Hematopoietic multipotent progenitor cell treated with erythropoietin and hydrocortisone succinate and interleukin-3 and kit ligand, for 17 days (in vitro differentiated cells): ENCODE results near the gene ADI1.

Experiments used
- DNase-seq: peaks from one replicate; pipeline ENCODE4 v3.0.0-alpha.2; 2015; ENCODE audit warnings: low spot score

ADI1 gene

DNA sequence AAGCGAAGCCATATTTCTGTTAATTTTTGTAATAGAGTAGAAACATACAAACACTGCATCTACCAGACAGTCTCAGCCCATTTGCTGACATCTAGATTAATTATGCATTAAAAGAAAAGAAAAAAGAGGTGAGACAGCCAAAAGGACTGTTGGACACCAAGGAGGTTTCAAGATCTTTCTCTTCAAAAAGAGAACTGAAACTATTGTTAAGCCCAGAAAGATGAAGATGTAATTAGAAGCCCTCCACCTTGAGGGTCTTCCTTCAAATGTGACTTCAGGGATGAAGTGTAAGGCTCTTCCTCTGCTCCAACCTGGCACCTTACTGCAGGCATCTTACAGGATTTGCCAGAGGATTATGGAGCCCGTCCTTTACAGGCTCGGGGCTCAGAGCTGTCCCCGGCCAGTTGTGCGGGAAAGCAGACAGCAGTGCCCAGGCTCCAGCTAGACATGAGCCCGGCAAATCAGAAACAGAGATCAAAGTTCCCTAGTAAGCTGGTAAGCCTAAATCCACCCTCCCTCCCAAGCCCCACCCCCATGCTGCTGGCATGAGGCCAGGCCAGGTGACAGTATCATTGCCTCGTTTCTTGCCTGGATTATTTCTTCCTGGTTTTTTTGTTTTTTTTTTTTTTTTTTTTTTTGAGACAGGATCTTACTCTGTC, 38.9 kb downstream of the ADI1 start:
- DNase-seq: no peak

DNA sequence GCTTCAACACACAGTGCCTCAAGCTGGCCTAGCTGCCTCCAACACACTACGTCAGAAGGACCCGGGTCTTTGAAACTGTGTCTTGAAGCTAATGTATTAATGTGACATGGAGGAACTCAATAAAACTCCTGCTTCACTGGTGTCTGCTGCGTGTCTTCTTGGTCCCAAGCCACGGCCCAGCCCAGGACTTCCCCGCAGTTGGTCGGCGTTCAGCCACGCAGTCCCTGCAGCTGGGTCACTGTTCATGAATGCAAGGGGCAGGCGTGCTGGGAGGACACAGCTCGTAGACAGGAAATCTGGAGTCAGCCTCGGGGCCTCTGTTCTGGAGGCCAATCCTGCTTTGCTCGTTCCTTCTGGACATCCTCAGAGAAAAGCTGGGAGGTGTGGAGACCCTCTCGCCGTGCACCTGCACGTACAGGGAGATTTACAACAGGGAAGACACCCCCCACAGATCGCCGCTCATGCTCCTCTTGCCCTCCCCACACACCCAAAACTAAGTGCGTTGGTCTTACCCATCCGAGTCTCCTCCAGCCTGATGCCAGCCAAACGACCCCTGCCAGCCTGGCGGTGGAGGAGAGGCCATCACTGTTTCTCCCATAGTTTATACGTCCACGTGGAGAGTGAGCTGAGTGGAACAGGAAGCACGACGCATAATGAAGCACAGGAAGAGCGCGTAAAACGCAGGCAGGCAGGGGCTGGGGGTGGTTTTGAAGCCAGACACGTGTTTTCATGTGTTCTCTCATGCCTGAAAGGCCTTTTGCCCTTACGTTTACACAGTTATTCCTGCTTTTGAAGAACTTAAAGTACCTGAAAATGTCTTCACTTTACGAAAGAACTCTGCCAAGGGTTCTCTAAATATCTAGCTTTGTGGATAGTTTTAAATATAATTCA, 39.7 kb downstream of the ADI1 start:
- DNase-seq: no peak

DNA sequence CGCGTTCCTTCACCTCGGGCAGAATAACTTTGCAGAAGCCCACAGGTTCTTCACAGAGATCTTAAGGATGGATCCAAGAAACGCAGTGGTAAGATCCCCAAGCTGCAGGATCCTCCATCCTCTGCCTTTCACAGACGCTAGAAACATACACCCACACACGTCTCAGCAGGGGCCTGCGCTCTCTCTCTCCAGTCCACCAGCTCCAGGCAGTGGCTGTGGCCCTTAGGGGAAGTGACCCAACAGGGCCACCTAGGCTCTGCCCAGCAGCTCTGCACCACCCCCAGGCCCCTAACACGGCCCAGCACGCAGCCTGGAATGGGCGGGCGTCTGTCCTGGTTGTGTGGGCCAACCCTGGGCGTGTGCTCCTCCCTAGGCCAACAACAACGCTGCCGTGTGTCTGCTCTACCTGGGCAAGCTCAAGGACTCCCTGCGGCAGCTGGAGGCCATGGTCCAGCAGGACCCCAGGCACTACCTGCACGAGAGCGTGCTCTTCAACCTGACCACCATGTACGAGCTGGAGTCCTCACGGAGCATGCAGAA, 40.4 kb downstream of the ADI1 start:
- DNase-seq: no peak

DNA sequence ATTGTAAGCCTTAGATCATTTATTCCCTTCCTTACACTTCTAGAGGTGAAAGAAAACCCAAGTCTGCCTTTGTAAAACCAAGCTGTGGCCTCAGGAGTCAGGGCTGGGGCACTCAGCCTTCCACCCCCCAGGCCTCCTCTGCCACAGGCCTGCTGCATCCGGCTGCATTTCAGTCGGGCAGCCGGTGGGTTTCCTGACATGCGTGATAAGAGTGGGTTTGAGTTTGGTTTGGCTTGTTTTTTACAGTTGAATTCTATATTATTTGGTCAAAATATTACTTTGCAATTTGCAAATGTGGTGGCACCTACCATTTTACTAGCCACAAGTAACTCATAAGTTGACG, 42.4 kb downstream of the ADI1 start:
- DNase-seq: no peak

DNA sequence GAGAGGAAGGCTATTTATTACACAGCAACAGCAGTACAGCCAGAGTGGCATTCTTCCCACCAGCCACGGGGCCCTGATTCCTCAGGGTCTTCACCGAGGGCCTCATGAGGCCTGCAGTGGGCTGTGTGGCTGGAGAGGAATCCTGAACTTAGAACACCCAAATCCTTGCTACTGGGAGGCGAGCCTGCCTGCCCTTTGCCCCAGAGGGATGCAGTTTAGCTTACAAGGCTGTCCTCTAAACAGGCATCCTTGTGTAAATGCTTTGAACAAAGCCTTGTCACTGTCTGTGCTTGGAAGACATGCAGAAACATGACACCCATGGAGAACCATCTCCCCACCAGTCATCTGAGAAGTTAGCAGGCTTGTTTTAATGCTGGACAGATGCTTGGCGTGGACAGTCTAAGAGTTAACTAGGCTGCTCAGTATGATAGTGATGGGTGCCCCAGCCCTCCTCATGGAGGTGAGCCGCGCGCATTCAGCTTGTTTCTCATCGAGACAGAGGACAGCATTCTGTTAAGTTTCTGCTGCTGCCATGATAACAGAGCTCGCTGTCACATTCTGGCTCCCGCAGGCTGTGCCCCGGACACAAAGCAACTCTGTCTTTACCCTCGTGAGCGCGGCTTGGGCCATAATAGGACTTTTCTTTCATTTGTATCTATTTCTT, 42.9 kb downstream of the ADI1 start:
- no peak for DNase-seq

DNA sequence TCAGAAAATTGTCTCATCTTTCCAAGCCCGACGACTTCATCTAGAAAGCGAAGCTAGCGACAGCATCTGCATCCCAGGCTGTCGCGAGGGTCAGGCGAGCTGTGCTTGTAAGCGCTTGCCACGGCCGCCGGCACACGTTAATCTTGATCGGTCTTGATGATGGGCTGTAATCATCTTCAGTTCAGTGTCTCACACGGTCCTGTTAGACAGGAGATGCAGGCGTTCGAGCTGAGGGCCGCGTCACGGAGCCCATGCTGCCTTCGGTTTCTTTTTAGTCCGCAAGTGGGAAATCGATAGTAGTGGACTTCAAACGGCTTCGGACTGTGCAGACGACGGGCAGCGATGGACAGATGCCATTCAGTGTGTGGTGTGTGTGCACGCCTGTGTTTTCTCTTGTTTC, 43.6 kb downstream of the ADI1 start:
- no peak for DNase-seq

DNA sequence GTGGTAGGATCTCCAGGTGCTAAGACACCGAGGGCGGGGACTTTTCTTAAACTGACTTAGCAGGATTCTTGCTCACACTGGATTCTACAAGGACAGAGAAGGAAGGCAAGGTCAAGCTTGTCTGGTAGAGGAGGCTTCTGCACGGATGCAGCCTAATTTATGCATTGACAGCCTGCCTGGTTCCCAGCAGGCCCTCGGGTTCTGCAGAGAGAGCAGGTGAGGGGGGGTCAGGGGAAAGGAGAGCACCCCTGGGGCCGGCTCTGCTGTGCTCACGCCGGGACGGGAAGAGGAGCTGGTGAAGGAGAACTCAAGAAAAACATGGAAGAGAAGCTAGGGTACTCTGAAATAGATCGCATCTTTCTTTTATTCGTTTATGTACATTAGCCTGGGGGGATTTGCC, 46.4 kb downstream of the ADI1 start:
- DNase-seq: no peak

DNA sequence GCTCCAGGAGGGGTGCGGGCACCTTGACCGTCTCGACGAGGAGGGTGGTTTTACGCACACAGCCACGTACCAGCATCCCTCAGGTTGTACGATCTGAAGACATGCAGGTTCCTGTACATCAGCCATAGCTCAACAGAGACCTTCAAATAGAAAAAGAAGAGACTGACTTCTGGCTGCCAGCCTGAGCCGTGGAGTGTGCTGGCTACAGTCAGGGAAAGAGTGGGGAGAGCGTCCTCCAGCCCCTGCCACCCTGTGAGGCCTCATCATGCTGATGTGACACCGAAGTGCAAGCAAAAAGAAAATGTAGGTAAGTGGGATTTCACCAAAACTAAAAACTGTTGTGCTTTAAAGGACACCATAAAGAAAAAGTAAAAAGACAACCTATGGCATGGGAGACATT, 47.0 kb downstream of the ADI1 start:
- DNase-seq: no peak

DNA sequence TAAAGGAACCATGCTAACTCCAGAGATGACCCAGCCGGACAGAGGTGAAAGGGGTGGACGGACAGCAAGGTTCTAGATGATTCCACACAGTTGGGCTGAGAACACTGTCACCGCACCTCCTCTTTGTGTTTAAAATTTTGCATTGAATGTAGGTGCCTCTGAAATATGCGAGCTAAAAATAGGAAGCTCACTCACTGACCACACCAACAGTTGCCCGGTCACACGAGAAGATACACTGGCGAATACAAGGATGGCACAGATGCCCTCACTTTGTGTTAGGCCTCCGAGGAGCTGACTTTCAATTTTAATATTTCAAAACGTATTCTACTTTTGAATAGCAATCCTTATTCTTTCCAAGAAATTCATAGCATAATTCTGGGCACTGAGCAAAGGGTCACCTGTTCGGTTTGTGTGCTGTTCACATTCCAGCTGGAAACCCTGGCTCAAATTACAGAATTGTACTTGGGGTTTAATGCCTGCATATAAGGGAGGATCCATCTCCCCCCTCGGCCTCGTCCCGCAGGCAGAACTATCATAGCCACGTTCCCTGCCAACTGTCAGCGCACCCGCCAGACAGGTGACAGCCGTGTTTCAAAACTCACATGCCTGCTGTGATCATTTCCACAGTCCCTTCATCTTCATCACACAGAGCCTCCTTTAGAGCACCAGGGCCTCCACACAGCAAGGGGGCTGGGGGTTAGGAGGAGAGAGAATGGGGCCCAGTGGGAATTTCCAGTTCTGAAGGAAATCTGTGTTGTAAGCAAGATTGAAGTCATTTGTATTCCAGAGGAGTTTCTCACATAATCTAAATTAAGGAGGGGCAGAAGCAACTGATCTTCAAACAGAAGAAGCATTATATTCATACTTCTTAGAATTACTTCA, 48.2 kb downstream of the ADI1 start:
- DNase-seq: no peak

DNA sequence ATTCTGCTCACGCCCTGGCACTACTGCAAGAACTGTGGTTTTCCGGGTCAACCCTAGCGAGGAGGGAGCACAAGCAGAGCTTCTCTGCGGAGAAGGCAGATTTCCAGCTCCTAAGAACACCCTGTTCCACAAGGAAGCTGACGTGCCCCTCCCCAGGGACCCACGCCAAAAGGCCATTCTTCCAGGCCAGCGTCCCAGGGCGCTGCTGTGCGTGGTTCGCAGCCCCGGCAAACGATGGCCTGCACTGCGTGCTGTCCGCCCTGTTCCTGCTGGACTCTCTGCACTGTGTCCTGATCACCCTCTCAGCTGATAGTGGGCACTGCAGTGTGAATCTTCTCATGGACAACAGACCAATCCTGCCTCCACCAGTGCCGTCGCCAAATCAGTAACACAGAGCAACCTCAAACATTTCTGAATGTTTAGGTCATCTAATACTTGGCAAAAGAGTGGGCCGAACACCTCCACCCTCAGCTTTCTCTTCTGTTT, 49.1 kb downstream of the ADI1 start:
- no peak for DNase-seq

DNA sequence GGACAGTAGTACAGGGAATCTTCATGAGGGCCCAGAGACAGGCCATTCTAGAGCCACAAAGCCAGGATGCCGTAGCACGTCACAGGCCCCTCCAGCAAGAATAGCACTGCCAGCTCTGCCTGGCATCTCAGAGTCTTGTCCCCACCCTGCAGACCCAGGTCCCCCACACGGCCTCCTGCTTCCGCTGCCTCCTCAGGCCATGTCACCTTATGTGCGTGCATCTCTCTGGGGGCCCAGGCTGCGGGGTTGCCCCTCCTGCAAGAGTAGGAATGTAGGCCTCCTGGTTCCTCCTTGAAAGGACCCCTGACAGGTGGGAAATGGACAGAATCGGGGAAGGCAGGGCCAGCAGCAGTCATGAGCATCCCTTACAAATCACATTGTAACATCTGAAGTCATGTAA, 49.8 kb downstream of the ADI1 start:
- DNase-seq: no peak

DNA sequence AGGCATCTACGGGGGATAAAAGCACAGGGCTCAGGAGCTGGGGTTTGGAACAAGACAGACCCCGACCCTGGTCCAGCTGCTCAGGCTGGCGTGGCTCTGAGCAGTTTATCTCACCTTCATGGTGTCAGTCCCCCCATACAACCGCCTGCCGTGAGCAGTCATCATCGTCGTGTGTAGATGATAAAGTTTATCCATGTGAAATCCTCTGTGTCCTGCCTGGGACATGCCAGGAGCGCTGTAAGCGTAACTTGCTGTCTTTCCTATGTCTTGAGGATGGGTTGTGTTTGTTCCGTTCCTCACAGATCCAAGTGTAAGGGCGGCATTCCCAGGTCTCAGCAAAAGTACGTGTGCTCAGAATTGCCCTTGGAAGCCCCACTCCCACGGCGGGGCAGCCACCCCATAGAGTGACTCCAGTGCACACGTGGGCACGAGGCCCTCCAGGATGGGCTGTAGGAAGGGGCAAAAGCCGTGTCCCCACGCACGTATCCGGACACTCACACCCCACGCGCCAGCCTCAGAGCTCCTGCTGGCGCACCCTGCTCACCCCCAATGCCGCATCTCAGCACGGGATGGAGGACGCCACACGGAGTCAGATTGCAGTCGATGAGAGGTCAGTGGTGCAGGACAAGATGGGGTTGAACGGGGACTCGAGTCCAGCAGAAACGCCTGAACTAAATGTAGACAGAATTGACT, 50.9 kb downstream of the ADI1 start:
- DNase-seq: no peak

DNA sequence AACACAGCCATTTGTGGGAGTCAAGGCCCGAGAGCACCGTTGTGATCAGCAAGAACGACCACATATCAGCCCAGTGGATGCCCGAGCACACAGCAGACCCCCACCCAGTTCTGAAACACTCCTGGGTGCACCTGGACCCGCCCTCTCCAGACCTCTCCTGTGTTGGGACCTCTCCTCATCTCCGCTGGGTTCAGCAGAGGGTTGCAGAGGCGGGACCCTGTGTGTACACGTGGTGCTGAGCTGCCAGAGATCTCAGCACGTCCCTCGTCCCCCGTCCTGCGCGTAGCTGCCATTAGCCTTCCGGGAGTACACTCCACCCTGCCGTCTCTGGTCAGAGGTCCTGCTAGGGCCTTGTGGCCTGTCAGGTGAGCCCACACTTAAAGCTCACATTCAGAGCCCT, 51.7 kb downstream of the ADI1 start:
- no peak for DNase-seq

DNA sequence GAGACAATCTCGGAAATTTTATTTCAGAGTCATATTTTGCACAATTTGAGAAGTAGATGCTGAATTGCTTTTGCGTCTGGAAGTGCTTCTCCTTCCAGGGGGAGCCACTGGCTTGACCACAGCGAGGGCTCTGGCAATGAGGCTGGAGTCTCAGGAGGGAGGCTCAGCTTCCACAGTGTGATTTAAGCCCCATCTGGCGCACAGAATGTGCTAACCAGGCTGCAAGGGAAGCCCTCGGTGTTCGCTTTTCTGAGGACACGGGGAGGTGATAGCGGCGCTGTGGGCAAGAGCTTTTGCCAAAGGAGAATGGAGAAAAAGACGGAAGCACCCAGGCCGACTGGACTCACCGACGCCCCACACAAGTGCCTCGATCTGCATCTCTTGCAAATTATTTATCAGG, 52.4 kb downstream of the ADI1 start:
- no peak for DNase-seq

DNA sequence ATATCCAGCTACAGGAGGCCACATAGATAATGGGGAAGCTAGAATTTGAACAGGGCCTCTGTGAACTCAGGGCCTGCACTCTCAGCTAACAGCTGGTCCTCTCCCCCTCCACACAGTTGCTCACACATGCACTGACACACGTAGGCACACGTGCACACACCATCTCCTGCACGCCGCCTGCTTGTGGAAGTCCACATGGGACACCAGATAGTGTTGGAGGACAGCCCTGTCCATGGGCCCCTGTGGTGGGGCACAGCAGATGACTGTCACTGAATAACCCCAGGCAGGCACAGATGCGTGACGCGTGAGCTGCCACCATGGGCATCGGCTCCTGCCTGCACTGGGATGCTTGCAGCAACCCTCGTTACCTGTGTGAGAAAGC, 52.9 kb downstream of the ADI1 start:
- no peak for DNase-seq

DNA sequence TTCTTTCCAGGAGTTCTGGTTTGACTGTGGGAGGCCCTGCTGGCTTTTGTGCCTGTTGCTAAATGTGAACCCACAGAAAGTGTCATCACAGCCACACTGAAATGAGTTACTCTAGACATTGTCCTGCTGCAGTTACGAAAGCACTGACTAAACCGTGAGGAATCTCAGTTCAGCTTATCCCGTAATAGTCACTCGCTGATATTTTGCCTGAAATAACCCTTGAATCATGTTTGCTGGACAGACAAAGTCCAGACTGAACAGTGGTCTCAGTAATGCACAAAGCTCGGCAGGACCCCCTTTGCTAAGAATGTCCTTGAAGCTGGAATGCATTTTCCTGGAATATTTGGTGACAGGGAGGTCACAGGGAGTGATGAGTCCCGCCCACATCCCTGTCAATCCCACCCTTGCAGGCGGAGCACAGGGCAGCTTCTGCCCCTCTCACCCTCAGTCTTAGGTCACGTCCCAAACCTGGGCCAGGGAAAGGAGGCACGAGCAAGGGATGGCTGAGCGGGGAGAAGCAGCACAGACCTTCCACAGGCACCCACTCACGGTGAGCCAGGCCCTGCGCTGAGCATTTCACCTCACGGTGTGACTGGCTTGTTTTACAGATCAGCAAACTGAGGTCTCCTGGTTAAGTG, 53.4 kb downstream of the ADI1 start:
- DNase-seq: no peak

DNA sequence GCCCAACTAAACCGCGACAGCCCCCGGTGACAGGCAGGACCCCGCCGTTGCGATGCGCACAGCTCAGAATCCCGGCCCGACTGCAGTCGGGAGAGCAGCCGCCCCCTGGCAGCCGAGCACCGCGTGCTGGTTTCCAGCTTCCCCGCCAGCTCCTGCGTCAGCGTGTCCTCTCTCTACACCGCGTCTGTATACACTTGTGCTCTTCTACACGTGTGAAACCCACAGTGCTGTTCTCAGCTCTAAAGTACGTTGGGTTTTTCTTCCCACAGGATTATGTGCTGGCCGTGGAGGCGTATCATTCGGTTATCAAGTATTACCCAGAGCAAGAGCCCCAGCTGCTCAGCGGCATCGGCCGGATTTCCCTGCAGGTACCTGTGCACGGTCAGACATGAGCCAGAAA, 54.0 kb downstream of the ADI1 start:
- no peak for DNase-seq

DNA sequence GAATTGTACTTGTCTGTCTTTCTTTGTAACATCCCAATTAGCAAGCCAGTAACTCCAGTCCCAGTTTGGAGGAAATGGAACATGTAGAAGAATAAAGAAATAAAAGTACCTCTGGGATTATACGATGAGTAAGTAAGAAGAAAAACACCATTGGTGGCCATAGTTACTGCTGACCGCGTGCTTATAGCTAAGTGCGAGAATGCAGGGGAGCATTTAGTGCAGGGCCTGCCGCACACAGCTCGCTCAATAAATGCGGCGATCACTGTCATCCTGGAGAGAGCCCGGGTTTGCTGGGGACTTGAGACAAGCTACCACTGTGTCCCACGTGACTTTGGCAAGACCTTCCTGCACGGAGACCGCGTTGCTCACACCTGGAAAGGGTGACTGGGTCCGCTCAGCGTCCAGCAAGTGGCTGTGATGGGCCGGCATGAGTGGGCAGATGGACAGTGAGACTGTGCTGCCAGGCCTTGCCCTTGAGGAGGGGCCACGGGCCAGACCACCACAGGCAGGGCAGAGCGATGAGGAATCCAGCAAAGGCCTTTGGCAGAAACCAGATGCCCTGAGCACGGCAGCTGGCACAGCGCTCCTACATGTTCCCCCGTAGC, 54.8 kb downstream of the ADI1 start:
- DNase-seq: no peak

DNA sequence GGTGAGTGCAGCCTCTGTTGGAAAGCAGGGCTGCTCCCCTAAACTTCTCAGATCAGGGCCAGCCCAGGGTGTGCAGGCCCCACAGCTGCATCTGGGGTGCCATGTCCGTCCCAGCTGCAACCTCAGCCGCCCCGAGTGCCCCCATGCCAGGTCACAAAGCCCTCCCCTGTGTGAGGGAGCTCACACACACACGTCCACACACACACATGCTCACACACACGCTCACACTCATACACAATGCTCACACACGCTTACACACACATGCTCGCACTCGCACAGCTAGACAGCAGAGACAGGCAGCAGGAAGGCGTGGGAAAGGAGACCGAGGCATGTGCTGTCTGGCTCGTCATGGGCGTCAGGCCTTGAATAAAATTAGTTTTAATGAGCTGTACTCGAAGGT, 55.4 kb downstream of the ADI1 start:
- no peak for DNase-seq

DNA sequence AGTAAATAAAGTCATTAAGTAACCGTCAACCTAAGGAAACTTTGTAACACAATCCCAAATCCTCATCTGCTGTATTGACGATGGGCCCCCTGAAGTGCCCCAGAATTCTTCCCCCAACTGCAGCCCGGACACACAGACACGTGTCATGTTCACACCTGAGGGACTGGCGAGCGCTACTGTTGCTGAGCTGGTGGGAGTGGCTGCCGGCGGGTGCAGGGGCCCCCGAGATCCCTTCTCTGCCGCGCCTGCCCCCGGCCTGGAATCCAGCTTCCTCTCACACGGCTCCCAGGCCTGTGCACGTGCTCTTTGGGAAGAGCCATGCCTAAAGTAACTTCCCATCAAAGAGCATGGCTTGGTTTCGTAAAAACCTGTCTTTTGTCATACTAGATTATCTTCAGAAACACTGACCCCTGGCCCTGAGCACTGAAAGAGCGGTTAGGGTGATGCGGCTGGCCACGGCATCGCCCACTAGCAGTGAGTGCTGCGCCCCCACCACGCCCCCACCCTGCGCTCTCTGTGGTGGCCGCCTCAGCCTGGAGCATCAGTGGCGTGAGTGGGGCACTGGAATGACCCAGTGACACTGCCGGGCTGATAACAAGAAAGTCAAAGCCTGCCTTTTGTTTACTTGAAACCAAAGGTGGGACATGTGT, 56.0 kb downstream of the ADI1 start:
- no peak for DNase-seq
